GM23338 (cell line): ENCODE data around the gene PTPRN2.

ENCODE experiments used
- CTCF ChIP-seq, 2 experiments: fragments of 200-600 bp in 1 of 2; sonication (generic) in 1 of 2; conservative IDR thresholded peaks; 2 replicates each; pipeline versions ENCODE4 v1.5.1 to v1.6.1; 2016 to 2017; ENCODE audit warnings: antibody characterized with exemption in 2 of 2, low read depth in 2 of 2, mild to moderate bottlenecking in 2 of 2, moderate library complexity in 1 of 2
- EZH2phosphoT487 ChIP-seq: fragments of 200-600 bp; sonication (generic); IDR thresholded peaks from one replicate; pipeline ENCODE4 v1.8.1; 2018; ENCODE audit warnings: antibody characterized with exemption; ENCODE audit not compliant: unreplicated experiment

DNA sequence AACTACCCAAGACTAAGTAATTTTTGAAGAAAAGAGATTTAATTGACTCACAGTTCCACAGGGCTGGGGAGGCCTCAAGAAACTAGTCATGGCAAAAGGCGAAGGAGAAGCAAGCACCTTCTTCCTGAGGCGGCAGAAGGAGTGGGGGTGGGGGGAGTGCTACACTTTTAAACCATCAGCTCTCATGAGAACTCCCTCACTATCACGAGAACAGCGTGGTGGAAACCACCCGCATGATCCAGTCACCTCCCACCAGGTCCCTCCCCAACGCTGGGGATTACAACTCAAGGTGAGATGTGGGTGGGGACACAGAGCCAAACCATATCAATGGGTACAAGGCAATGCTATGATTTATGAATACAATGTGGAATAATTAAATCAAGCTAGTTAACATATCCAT lies 241.9 kb downstream of the PTPRN2 start:
- TF ChIP-seq CTCF (conservative IDR thresholded peaks at IDR 0.05; ENCODE audit: low read depth in 2 of 2) = no peak
- TF ChIP-seq EZH2phosphoT487 = no peak
